ENCODE data around the gene WNT1.

WNT1 gene

DNA sequence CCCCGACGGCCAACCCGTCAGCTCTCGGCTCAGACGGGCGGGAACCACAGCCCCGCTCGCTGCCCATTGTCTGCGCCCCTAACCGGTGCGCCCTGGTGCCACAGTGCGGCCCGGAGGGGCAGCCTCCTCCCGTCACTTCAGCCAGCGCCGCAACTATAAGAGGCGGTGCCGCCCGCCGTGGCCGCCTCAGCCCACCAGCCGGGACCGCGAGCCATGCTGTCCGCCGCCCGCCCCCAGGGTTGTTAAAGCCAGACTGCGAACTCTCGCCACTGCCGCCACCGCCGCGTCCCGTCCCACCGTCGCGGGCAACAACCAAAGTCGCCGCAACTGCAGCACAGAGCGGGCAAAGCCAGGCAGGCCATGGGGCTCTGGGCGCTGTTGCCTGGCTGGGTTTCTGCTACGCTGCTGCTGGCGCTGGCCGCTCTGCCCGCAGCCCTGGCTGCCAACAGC lies at the start of gene WNT1:
Gene WNT1 (plus strand): TSS at position 32 of the 450 bp plus-strand sequence. CDS start 329 bp downstream, at position 361.
- DNase-seq: no peak

DNA sequence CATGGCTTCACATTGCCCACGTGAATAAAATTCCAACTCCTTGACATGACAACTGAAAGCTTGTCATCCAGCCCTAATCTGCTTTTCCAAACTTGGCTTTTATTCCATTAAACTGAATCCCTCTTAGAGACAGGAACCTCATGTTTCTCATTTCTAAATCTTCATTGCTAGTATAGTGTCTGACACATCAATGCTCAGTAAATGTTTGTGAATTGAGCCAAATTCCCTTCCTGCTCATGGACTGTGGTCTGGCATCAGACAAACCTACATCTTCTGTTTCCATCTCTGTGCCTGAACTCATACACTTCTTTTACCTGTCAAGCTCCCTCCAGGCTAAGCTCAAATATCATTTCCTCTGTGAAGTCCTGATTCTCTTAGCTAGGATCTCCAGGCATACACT lies 48.6 kb upstream of the WNT1 start:
- no peak for DNase-seq

DNA sequence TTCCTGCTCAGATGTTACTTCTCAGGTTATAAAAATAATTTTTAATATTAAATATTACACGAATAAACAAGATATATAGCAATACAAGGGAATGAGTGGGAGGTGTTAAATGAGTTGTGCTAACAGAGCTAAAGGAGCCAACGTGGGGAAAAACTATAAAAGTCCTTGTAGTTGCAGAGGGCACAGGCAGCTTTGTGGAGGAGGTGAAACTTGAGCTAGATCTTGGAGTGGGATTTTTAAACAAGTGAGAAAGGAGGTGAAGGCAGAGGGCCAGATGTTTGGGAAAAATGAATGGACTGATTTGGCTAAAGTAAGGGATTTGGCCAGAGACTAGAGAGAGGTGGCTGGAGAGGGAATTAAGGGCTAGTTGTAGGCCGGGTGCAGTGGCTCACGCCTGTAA lies 47.6 kb upstream of the WNT1 start:
- no peak for DNase-seq

DNA sequence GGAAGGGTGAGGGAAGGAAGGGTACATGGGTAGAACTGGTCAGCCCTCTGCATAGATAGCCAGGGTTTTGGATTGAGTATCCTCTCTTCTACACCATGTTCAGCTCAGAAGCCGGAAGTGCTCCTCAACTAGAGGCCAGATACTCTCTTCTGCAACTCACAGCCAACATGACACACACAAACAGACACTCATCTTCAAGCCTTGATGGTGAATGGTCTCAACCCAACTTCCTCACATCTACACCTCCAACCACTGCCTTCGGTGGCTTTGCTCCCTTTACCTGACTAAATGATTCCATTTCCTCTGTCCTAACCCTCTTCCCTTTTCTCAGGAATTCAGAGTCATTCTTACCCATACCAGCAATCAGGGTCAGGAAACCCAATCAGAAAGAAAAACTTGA lies 45.2 kb upstream of the WNT1 start:
- DNase-seq: no peak

DNA sequence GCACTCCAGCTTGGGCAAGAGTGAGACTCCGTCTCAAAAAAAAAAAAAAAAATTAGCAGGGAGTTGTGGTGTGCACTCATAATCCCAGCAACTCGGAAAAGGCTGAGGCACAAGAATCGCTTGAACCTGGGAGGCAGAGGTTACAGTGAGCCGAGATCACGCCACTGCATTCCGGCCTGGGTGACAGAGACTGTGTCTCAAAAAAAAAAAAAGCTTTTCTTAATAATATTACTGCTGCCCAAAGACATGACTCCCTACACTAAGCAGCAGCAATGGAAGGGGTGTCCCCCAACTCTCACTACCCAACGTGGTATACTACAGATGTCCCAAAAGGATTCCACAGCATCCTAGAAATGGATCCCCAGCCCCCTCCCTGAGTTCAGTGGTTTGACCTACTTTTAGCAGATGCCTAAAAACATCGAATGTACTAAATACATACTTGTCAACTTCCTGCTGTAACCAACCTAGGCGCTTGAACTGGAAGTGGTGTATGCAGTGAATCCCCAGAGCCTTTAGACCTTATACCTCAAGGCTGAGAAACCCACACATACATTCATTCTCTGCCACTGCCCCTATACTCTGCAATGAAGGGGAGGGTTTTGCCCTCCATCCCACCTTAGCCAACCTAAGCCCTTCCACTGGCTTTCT lies 44.3 kb upstream of the WNT1 start:
- DNase-seq: no peak

DNA sequence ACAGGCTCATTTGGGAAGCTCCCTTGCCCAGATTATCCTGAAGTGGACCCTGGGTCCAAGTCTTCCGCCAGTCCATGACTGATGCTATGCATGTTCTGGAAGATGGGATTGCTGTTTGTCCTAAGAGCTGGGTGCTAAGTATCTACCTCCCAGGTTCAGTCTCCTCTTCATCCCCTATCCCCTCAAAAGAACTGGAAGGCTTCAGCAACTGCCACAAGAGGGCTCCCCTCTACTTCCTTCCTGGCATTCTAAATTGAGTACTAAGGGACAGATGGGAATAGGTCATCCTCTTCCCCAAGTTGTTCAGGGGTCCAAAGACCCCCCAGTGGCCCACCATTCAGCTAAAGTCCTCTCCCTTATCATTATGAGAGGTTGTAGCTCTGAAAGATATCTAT lies 43.8 kb upstream of the WNT1 start:
- no peak for DNase-seq

DNA sequence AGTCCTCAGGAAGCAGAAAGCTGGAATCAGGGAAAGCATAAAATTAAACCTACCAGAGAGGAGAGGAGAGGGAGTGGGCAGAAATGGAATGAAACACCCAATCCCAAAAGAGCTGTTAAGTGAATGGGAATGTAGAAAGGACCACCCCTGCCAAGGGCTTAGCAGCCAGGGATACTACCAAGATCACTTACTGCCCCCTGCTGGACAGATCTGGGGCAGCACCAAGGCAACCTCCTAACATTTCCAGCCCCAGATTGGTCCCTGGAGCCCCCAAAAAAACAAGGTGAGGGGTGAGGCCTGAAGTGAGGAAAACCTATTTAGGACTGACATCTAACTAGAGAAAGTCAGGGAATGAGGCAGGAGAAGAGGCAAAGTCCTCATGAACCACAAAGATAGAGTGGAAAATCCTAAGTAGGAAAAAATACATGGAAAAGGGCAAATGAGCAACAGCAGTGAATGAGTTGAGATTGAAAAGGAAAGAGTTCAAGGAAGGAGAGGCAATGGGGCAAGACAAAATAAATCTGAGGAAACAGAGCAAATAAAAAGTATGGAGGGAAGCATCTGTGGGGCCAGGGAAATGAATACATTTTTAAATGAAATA lies 41.6 kb upstream of the WNT1 start:
- DNase-seq: peak; percentile 63

DNA sequence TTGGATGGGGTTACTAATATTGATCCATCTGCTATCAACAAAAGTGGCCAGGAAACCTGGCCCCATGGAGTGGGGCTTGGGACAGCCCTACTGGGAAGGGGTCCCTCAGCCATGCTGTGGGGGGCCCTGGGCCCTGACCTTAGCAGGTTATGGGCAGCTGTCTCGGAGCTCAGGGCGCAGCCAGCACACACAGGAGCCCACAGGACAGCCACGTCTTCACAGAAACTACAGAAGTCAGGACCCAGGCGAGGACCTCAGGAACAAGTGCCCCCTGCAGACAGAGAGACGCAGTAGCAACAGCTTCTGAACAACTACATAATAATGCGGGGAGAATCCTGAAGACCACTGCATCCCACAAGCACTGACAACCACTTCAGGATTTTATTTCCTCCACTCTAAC lies 41.0 kb upstream of the WNT1 start:
- DNase-seq: no peak

DNA sequence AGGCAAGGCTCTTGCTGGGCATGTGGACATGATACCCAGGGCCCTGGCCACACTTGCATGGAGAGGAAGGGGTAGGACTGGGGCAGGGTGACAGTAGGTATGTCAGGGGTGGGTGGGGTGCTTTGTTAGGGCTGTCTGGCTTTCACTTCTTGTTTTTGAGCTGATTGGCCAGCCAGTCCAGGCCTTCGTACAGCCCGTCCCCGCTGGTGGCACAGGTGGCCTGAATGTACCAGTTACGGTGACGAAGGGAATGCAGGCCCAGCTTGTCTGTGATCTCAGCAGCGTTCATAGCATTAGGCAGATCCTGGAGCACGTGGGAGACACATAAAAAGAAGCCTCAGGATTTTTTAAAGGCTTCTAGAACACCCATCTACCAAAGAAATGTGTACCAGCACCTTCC lies 39.3 kb upstream of the WNT1 start:
- DNase-seq: no peak

DNA sequence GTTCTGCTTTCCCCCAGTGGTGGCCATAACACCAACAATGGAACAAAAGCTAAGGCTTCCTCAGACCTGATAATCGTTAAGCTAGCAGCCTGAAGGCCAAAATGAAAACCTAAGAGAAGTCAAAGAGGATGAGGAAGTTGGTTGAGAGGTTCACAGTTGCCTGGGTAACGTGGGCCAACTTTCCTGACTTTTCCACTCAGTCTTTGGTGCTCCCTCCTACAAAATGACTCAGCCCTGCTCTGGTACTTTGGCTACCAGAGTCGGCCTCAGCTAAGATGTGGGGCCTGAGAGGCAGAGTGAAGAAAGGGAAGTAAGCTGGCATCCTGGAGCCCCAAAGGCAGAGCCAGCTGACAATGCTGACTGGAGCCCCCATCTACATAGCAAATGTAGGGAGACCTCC lies 37.9 kb upstream of the WNT1 start:
- no peak for DNase-seq

DNA sequence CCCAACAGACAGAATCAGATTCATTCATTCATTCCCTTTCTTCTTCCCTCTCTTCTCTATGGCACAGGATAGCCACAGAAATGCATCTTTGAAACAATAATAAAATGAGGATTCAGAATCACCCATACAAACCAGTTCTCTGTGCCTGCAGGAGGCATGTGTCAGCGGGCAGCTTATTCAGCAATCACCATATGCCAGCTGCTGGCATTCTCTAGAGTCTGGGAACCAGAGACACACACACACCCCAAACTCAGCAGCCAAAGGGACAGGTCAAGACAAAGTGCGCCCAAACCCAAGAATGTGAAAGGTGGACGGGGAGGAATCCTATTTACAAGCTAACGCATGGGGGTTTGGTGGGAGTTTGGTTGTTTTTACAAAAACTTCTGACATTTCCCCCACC lies 34.9 kb upstream of the WNT1 start:
- no peak for DNase-seq

DNA sequence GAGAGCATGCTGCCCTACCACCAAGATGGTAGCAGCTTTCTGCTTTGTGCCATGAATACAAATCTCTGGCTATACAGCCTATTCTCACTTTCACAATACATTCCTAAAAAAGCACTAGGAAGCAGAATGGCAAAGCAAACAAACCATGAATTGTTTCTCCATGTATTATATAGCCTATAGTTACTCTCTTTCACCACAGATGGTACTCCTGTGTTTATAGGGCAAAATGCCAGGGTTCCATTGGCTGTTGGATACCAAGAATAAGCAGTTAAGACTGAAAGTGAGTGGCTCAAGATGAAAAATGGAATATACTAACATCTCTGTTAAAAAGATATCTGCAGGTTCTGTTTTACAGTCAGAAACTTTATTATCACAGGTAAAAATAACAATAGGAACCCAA lies 31.9 kb upstream of the WNT1 start:
- DNase-seq: no peak

DNA sequence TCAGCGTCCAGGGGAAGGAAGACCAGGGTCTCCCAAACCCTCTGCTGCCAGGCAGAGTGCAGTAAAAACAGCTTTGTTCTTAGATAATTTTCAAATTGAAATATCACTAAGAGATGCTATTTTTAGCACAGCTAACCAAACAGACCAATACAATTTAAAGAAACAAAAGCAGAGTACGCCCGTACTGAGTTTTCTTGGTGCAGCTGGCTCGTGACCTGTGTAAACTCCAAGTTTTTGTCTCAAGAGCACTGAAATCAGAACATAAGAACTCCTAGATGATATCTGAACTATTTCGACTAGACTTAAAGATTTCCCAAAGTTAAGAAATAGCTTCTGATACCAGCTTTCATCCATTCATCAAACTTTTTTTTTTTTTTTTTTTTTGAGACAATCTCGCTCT lies 31.2 kb upstream of the WNT1 start:
- DNase-seq: no peak

DNA sequence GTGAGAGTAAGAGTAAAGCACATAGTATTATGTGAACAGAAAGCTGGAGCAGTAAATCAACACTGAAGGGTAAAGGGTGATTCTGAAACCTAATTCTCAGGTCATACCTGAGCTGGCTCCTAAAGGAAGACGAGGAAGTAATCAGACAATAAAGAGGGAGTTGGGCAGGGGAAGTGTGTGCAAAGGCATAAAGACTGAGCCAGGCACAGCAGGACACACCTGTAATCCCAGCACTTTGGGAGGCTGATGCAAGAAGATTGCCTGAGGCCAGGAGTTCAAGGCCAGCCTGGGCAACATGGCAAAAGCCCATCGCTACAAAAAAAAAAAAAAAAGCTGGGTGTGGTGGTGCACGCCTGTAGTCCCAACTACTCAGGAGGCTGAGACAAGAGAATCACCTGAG lies 30.4 kb upstream of the WNT1 start:
- no peak for DNase-seq

DNA sequence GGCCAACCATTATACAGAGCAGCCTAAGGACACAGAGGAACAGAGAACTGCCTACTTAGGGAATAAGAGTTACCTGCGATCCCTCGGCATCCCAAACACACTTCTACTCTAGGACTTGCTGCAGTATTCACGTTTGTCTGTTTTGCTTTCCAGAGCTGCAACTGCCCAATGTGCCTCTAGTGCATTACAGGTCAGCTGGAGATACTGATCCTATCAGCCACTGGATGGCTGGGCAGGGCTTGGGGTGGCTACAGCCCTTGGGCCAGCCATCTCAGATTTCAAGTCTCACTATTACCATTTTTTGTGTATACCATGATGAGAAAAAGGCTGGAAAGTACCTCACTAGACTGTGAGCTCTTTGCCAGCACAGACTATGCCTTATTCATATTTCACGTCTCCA lies 25.4 kb upstream of the WNT1 start:
- DNase-seq: no peak

DNA sequence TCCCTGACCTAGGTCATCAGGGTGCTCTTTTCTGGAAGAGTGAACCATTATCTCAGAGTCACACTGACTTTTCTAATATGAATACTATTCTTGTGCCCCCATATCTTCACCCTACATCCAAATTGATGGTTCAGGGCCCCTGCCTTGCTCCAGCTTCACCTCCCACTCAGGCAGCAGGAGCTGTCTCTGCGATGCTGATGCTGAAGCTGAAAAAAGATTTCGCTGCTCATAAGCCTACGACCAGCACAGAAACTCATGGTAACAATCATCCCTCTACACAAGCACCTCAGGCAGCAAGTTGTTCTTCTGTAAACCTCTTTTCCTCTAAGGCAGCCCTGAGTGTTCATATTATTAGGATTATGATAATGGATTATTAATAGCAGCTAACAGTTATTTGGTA lies 24.1 kb upstream of the WNT1 start:
- no peak for DNase-seq

DNA sequence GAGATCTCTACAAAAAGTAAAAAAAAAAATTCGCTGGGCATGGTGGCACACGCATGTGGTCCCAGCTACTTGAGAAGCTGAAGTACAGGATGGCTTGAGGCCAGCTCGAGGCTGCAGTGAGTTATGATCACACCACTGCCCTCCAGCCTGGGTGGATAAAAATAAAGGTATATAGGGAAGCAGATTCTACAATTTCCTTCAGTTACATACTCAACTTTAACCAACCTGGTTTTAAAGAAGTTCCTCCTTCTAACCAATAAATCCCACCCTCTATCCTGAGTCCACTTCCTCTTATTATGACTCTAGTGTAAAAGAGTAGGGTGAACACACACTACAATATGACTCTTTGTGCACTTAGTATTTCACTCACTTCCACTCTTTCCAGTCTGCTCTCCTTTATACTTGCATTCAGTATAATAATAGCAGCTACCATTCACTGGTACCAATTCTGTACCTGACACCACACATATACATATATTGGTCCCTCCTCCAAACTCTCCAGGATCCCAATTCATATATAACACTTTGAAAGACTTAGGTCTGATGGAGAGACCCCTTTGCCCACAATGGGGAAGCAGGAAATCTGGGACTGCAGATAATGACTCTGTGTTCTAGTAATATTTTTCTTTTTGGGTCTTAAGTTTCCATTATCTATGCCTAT lies 23.2 kb upstream of the WNT1 start:
- DNase-seq: no peak

DNA sequence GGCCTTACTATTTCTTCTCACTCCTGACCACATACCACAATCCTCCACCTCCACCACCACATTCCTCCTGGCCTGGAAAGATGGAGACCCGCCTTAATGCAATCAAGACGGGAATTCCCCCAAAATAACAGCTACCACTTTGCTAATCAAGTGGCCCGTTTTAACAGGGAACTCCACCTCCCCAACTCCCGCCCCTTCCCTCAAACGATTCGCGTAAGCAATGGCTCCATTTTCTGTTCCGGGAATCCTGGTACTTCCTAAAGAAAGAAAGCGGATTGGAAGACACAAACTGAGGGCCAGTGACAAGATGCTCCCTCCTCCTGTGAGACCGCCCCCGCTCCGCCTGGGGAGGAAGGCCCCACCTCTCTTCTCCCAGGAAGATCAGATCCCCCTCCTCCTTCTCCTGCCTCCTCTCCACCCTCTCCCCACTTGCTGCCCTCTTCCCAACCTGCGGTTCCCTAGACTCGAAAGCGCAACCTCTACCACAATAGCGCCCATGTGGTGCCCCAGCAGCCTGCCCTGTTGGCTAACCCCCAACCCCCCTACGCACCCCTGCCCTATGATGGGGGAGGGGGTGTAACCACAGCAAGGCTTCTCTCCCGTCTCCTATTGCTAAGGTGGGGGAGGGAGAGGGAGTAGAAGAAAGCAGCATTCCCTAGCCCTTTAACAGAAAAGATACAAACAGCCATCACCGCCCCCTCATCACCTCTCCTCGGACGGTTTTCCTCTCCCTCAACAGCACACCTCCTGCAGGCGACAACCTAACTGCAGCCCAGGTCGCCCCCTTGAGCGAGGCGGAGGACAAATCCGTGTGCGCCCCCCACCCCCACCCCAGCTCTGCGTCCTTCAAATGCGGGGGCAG lies 21.6 kb upstream of the WNT1 start:
- DNase-seq: peak; percentile 98

DNA sequence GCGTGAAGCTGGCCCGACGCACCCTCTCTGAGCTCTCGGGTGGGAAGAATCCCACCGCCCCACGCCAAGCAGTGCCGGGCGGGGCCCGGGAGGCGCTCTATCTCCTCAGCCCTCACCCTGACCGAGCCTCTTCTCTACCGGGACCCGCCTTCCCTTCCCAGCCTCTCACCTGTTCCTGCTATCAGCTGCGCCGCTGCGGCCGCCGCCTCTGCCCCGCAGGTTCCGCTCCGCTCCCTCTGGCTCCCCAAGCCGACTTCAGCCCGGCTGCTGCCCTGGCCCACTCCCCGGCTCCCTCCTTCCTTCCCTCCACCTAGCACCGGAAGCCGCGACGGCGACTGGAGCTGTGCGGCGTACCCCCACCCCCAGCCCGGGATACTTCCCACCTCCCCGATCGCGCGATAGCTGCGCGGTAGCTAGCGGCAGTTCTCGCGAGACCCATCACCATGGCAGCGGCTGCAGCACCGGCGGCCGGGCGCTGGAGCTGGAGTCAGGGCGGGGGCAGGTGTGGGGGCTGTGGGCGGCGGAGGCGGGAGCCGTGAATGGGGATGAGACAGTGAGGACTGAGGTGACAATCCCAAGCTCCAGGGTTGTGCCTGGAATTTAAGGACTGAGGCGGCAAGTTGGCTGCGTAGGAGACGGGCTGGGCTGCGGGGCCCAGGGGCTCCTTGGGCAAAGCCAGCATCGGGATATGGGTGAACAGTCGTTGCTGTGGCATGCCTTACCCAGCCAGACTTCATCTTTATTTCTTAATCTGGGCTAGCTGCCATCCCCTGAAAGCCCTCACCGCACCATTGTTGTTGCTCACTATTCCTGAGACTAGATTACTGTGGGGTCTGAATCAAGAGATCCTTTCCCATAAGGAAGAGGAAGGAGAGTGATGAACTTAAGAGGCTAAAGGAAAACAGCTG lies 20.7 kb upstream of the WNT1 start, which contains the start of gene ARF3:
Gene ARF3 (minus strand): TSS at position 347 of the 908 bp plus-strand sequence. CDS start 16,392 bp downstream, outside the sequence.
- peak; percentile 93 for DNase-seq

DNA sequence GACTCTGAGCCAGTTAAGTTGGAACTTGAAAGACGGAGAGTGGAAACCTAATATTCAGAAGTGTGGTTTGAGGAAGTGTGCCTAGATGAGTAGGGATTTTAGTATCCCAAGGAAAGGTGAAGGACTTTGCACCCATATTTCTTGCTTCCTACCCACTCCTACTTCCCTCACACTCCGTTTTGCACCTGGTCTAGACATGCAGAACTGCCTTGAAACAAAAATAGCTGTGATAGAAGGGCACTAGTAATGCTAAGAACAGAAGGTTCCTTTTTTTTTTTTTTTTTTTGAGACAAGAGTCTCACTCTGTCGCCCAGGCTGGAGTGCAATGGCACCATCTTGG lies 20.1 kb upstream of the WNT1 start:
- DNase-seq: no peak

DNA sequence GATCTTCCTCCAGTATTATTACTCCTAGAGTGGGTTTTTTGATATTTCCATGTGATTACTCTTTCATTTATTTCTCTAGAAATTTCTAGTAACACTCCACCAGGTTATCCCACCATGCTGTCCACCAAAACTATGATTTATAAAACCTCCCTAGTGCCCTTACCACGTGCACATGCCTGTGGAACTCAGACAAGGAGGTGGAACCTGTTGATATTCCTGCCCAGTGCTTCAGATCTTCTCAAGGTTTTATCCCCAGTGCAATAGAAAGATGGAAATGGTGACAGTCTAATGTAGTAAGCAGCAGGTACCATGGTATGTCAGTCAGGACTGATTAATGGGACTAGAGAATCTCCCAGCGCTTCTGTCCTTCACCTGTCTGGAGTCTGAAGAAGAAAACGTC lies 17.3 kb upstream of the WNT1 start:
- DNase-seq: no peak

DNA sequence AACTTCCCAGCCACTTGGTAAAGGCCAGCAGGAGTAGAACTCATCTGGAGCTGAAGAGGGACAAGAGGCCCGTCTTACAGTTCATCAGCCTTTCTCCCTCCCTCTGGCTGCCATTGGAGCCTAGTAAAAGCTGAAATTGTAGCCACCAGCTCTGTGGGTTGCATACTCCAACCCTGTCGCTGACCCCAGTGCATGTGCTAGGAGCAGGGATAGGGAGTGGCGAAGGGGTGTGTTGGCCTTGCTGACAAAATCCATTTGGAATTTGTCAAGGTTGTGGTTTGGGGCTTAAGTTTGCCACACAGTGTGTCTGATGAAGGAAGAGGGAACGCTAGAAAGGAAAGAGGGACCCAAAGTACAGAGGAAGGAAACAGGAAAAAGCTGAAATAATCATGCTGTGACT lies 16.8 kb upstream of the WNT1 start:
- DNase-seq: peak; percentile 55

DNA sequence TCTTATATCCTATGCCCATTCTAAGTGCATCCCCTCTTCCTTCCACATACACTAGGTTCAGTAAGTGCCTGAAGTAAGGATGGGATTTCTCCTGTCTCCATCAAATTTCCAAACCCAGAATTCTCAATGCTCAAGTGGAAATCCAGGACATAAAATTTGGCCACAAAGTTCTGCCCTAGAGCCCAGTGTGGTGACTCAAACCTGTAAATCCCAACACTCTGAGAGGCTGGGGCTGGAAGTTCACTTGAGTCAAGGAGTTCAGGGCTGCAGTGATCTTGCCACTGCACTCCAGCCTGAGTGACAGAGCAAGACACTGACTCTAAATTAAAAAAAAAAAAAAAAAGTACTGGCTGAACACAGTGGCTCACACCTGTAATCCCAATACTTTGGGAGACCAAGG lies 16.3 kb upstream of the WNT1 start:
- no peak for DNase-seq
